MM.1S (cell line): ENCODE results near the gene TAF1A.

Source experiments
- DNase-seq: peaks from one replicate; pipeline ENCODE4 v3.0.0-alpha.2; 2015
- H2AFZ ChIP-seq: fragments of 300-600 bp; sonication (generic); 2 replicates; pipeline ENCODE4 v1.6.0; 2016; ENCODE audit warnings: antibody characterized with exemption, low read length
- H3F3A ChIP-seq: fragments of 300-600 bp; sonication (generic); 2 replicates; pipeline ENCODE4 v1.6.1; 2016; ENCODE audit warnings: mild to moderate bottlenecking, antibody characterized with exemption, low read length, moderate library complexity, mixed read lengths; ENCODE audit not compliant: insufficient read depth
- H3K27ac ChIP-seq: fragments of 300-600 bp; sonication (generic); 2 replicates; pipeline ENCODE4 v1.5.1; 2016; ENCODE audit warnings: mild to moderate bottlenecking, low read length
- H3K27me3 ChIP-seq: fragments of 300-600 bp; sonication (generic); replicated peaks from 2 replicates; pipeline ENCODE4 v1.6.0; 2016; ENCODE audit warnings: low read length; ENCODE audit not compliant: insufficient read depth
- H3K36me3 ChIP-seq: fragments of 300-600 bp; sonication (generic); replicated peaks from 2 replicates; pipeline ENCODE4 v1.6.1; 2016; ENCODE audit warnings: mild to moderate bottlenecking, low read length, mixed read lengths; ENCODE audit not compliant: insufficient read depth
- H3K4me1 ChIP-seq: fragments of 300-600 bp; sonication (generic); 2 replicates; pipeline ENCODE4 v1.6.1; 2016; ENCODE audit warnings: low read length, mixed read lengths
- H3K4me2 ChIP-seq: fragments of 300-600 bp; sonication (generic); 2 replicates; pipeline ENCODE4 v1.6.0; 2016; ENCODE audit warnings: low read depth, low read length
- H3K4me3 ChIP-seq: fragments of 300-600 bp; sonication (generic); 2 replicates; pipeline ENCODE4 v1.5.1; 2016; ENCODE audit warnings: low read length, mixed read lengths
- H3K79me2 ChIP-seq: fragments of 300-600 bp; sonication (generic); 2 replicates; pipeline ENCODE4 v1.6.1; 2016; ENCODE audit warnings: mixed run types, low read length, mixed read lengths
- H3K9ac ChIP-seq: fragments of 300-600 bp; sonication (generic); 2 replicates; pipeline ENCODE4 v1.6.1; 2016; ENCODE audit warnings: low read length, mixed read lengths
- H3K9me2 ChIP-seq: fragments of 300-600 bp; sonication (generic); replicated peaks from 2 replicates; pipeline ENCODE4 v1.6.1; 2016; ENCODE audit warnings: mild to moderate bottlenecking, low read length, mixed read lengths; ENCODE audit not compliant: insufficient read depth
- H3K9me3 ChIP-seq: fragments of 300-600 bp; sonication (generic); replicated peaks from 2 replicates; pipeline ENCODE4 v1.6.1; 2016; ENCODE audit warnings: mild to moderate bottlenecking, low read length, mixed read lengths; ENCODE audit not compliant: insufficient read depth
- H4K20me1 ChIP-seq: fragments of 300-600 bp; sonication (generic); 2 replicates; pipeline ENCODE4 v1.6.1; 2016; ENCODE audit warnings: mild to moderate bottlenecking, low read length, moderate library complexity, mixed read lengths; ENCODE audit not compliant: insufficient read depth
- EZH2 ChIP-seq: fragments of 300-600 bp; sonication (generic); optimal IDR thresholded peaks from 2 replicates; pipeline ENCODE3; 2017; ENCODE audit warnings: low read depth, mild to moderate bottlenecking, antibody characterized with exemption, low read length, mixed read lengths
- EZH2phosphoT487 ChIP-seq: fragments of 300-600 bp; sonication (generic); IDR thresholded peaks from 2 replicates; pipeline ENCODE4 v1.6.1; 2018; ENCODE audit warnings: antibody characterized with exemption, low read length
- TF ChIP-seq, protein P1 (sequence below): fragments of 300-600 bp; sonication (generic); IDR thresholded peaks from 2 replicates; pipeline ENCODE4 v1.5.1; 2016; ENCODE audit warnings: antibody characterized with exemption, low read length, mixed read lengths

Gene TAF1A

DNA sequence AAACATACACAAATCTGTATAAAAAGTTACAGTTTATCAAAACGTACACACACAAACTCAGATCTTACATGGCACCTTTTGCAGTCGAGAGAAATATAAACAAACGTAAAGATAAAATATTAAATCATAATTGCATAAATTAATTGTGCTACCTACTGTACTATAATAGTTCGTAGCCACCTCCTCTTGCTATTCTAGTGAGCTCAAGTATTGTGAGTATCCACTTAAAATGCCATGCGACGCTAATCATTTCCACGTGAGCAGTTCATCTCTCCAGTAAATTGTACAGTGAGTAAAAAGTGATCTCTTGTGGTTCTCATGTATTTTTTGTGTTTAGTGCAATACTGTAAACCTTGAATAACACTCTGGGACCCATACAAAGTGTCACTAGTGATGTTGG, 34.5 kb upstream of the TAF1A start:
- Histone ChIP-seq H3K27ac (no peak overlapping the region), H3K9ac (no peak overlapping the region), H3K4me1 (peaks cover 20% of the 10 kb centered on the region), H4K20me1 (no peaks in the 10 kb centered on the region), H2AFZ (no peak overlapping the region), H3K79me2 (peaks cover 5% of the 10 kb centered on the region), H3K27me3 (no peaks in the 10 kb centered on the region), H3K4me3 (no peak overlapping the region), H3K36me3 (no peaks in the 10 kb centered on the region), H3K4me2 (no peak overlapping the region), H3F3A (peaks cover 7% of the 10 kb centered on the region; the same call in 1 of the 2 replicates), H3K9me2 (no peaks in the 10 kb centered on the region), H3K9me3 (no peaks in the 10 kb centered on the region)
- DNase-seq = no peak
- TF ChIP-seq, protein P1, sequence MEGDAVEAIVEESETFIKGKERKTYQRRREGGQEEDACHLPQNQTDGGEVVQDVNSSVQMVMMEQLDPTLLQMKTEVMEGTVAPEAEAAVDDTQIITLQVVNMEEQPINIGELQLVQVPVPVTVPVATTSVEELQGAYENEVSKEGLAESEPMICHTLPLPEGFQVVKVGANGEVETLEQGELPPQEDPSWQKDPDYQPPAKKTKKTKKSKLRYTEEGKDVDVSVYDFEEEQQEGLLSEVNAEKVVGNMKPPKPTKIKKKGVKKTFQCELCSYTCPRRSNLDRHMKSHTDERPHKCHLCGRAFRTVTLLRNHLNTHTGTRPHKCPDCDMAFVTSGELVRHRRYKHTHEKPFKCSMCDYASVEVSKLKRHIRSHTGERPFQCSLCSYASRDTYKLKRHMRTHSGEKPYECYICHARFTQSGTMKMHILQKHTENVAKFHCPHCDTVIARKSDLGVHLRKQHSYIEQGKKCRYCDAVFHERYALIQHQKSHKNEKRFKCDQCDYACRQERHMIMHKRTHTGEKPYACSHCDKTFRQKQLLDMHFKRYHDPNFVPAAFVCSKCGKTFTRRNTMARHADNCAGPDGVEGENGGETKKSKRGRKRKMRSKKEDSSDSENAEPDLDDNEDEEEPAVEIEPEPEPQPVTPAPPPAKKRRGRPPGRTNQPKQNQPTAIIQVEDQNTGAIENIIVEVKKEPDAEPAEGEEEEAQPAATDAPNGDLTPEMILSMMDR = no peak
- TF ChIP-seq EZH2 (no peak), EZH2phosphoT487 (no peak)

DNA sequence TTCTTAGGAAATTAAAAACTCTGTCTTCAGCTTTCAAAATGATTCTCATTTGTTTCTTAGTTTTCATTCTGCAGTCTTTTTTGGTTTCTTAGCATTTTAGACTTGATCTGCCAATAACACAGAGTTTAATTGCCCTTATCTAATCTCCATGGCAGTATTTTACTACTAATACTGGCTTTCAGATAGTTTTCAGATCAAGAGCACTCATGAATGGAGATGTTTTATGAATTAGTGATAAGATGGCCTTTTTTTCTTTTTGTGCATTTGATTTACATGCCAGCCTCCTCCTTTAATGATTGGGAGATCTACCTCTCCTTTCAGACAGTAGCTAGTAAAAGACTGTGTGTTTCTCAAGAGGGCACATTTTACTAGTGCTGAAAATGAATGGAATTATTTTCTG, 33.7 kb upstream of the TAF1A start:
- H3K79me2 ChIP-seq = peaks cover 12% of the 10 kb centered on the region
- peaks cover 7% of the 10 kb centered on the region; the same call in 1 of the 2 replicates for H3F3A ChIP-seq

DNA sequence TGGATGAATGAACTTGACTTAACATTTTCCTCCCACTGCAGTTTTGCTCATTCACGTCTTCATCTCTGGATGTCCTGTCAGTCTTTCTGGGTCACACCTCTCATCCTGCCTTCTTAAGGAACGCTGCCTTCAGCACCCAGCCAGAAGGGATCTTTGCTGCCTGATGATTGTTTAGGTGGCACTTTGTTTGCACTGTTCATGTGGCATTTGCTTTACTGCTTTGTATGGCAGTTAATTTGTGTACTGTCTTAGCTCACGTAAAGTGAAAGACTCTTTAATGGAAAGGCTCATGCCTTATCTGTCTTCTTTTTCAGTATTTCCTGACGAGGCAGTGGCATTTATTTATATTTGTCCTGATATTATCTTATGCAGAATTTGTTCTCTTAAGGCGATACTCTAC, 33.0 kb upstream of the TAF1A start:
- Histone ChIP-seq H3K36me3 (no peaks in the 10 kb centered on the region), H3K9ac (no peak overlapping the region), H4K20me1 (no peaks in the 10 kb centered on the region), H3K79me2 (peaks cover 12% of the 10 kb centered on the region), H3K27ac (no peak overlapping the region), H3K9me3 (no peaks in the 10 kb centered on the region), H2AFZ (no peak overlapping the region), H3K4me3 (no peak overlapping the region), H3K9me2 (no peaks in the 10 kb centered on the region), H3K27me3 (no peaks in the 10 kb centered on the region), H3F3A (peaks cover 7% of the 10 kb centered on the region; the same call in 1 of the 2 replicates), H3K4me1 (peaks cover 26% of the 10 kb centered on the region), H3K4me2 (no peak overlapping the region)
- DNase-seq = no peak
- TF ChIP-seq EZH2 = no peak
- TF ChIP-seq EZH2phosphoT487 = no peak
- TF ChIP-seq, protein P1 = no peak

More for the DNA sequence above, 33.7 kb upstream of the TAF1A start:
- no peaks in the 10 kb centered on the region for H3K27me3 ChIP-seq
- H2AFZ ChIP-seq = no peak overlapping the region
- H3K9me3 ChIP-seq = no peaks in the 10 kb centered on the region
- no peak overlapping the region for H3K9ac ChIP-seq
- no peak overlapping the region for H3K4me3 ChIP-seq
- no peak for TF ChIP-seq EZH2phosphoT487
- no peak for TF ChIP-seq EZH2
- TF ChIP-seq, protein P1 = no peak
- H3K4me1 ChIP-seq = peaks cover 26% of the 10 kb centered on the region
- no peak overlapping the region for H3K4me2 ChIP-seq
- no peaks in the 10 kb centered on the region for H4K20me1 ChIP-seq
- H3K27ac ChIP-seq = no peak overlapping the region
- no peak for DNase-seq
- H3K36me3 ChIP-seq = no peaks in the 10 kb centered on the region
- no peaks in the 10 kb centered on the region for H3K9me2 ChIP-seq
